Measurements from ENCODE around the gene ABCG1. TPM values are rescaled to one million over a fixed set of nuclear protein-coding genes. Genes with fewer than 3 reads are reported as not detected.

The ABCG1 gene
- total and polyA plus RNA-seq, 2 experiments from 2014 or later: 8.4 to 10.7 TPM

GRCh38 chr21:42260121-42260520 lies 41.2 kb downstream of the ABCG1 start:
- H3K27ac ChIP-seq: no peak overlapping the region
- H3K4me1 ChIP-seq (ENCODE audit: insufficient read depth): peaks cover 33% of the 10 kb centered on the region
- WGBS (ENCODE audit: low lambda C conversion rate, missing lambda C conversion rate): 94% methylated on average over 10 of the region's 10 CpGs
- H3K27me3 ChIP-seq: no peaks in the 10 kb centered on the region
- H3K36me3 ChIP-seq (replicated peaks; ENCODE audit: insufficient read depth, low read depth): no peaks in the 10 kb centered on the region
- H3K4me2 ChIP-seq: no peak overlapping the region
- no peak for DNase-seq (ENCODE audit: low spot score)
- TF ChIP-seq EZH2 (IDR thresholded peaks at IDR 0.05; ENCODE audit: borderline replicate concordance) (no peak), EZH2phosphoT487 (IDR thresholded peaks at IDR 0.05; ENCODE audit: low read depth, severe bottlenecking, unreplicated experiment) (no peak)
- TF ChIP-seq, protein P1, sequence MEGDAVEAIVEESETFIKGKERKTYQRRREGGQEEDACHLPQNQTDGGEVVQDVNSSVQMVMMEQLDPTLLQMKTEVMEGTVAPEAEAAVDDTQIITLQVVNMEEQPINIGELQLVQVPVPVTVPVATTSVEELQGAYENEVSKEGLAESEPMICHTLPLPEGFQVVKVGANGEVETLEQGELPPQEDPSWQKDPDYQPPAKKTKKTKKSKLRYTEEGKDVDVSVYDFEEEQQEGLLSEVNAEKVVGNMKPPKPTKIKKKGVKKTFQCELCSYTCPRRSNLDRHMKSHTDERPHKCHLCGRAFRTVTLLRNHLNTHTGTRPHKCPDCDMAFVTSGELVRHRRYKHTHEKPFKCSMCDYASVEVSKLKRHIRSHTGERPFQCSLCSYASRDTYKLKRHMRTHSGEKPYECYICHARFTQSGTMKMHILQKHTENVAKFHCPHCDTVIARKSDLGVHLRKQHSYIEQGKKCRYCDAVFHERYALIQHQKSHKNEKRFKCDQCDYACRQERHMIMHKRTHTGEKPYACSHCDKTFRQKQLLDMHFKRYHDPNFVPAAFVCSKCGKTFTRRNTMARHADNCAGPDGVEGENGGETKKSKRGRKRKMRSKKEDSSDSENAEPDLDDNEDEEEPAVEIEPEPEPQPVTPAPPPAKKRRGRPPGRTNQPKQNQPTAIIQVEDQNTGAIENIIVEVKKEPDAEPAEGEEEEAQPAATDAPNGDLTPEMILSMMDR (IDR thresholded peaks at IDR 0.05; ENCODE audit: poor library complexity): no peak
- H3K79me2 ChIP-seq: no peaks in the 10 kb centered on the region
- H3K4me3 ChIP-seq: no peak overlapping the region
- H3K9me2 ChIP-seq (replicated peaks; ENCODE audit: insufficient read depth): no peaks in the 10 kb centered on the region
- H2AFZ ChIP-seq: no peak overlapping the region
- no peaks in the 10 kb centered on the region for H3K9me3 ChIP-seq (ENCODE audit: low read depth)
- no peaks in the 10 kb centered on the region for H4K20me1 ChIP-seq (ENCODE audit: insufficient read depth, poor library complexity, severe bottlenecking)

DNA sequence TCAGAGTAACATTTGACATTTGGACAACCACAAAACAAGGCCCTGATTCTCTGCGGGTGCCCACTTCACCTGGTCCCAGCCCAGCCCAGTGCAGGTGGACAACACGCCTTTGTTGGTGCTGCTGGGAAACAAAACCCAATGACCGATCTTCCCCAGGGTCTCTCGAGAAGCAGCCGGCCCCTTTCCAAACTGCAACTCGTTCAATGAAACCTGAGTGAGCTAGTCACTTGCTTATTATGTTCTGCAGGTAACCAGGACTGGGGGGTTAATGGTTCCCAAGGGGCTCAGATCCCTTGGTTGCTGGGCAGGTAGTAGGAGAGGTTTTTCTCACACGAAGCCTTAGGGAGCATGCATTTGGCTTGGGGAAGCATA lies 42.9 kb downstream of the ABCG1 start:
- Histone ChIP-seq H3K79me2 (no peaks in the 10 kb centered on the region), H4K20me1 (ENCODE audit: insufficient read depth, poor library complexity, severe bottlenecking) (no peaks in the 10 kb centered on the region), H3K9me3 (ENCODE audit: low read depth) (no peaks in the 10 kb centered on the region), H3K4me3 (no peak overlapping the region), H3K27ac (peak overlapping the region; percentile 53), H3K27me3 (no peaks in the 10 kb centered on the region), H3K36me3 (replicated peaks; ENCODE audit: insufficient read depth, low read depth) (no peaks in the 10 kb centered on the region), H3K4me2 (peak overlapping the region; percentile 44), H2AFZ (no peak overlapping the region), H3K9me2 (replicated peaks; ENCODE audit: insufficient read depth) (no peaks in the 10 kb centered on the region), H3K4me1 (ENCODE audit: insufficient read depth) (peaks cover 33% of the 10 kb centered on the region)
- TF ChIP-seq EZH2 (IDR thresholded peaks at IDR 0.05; ENCODE audit: borderline replicate concordance) (no peak), EZH2phosphoT487 (IDR thresholded peaks at IDR 0.05; ENCODE audit: low read depth, severe bottlenecking, unreplicated experiment) (no peak)
- TF ChIP-seq, protein P1 (IDR thresholded peaks at IDR 0.05; ENCODE audit: poor library complexity): no peak
- 73% methylated on average over 7 of the region's 7 CpGs for WGBS (ENCODE audit: low lambda C conversion rate, missing lambda C conversion rate)
- DNase-seq (ENCODE audit: low spot score): no peak

- H3K9me2 ChIP-seq (replicated peaks; ENCODE audit: insufficient read depth): no peaks in the 10 kb centered on the region
- H4K20me1 ChIP-seq (ENCODE audit: insufficient read depth, poor library complexity, severe bottlenecking): no peaks in the 10 kb centered on the region
- peak overlapping the region; percentile 53 for H3K27ac ChIP-seq
- TF ChIP-seq EZH2 (IDR thresholded peaks at IDR 0.05; ENCODE audit: borderline replicate concordance) (no peak), EZH2phosphoT487 (IDR thresholded peaks at IDR 0.05; ENCODE audit: low read depth, severe bottlenecking, unreplicated experiment) (no peak)
- TF ChIP-seq, protein P1 (IDR thresholded peaks at IDR 0.05; ENCODE audit: poor library complexity): no peak
- no peaks in the 10 kb centered on the region for H3K9me3 ChIP-seq (ENCODE audit: low read depth)
- no peak overlapping the region for H3K4me3 ChIP-seq
- peak overlapping the region; percentile 21 for H3K4me2 ChIP-seq
- no peaks in the 10 kb centered on the region for H3K36me3 ChIP-seq (replicated peaks; ENCODE audit: insufficient read depth, low read depth)
- H3K79me2 ChIP-seq: no peaks in the 10 kb centered on the region
- peaks cover 33% of the 10 kb centered on the region for H3K4me1 ChIP-seq (ENCODE audit: insufficient read depth)
- DNase-seq (ENCODE audit: low spot score): peak; percentile 46
- WGBS (ENCODE audit: low lambda C conversion rate, missing lambda C conversion rate): 47% methylated on average over 11 of the region's 11 CpGs
- H3K27me3 ChIP-seq: no peaks in the 10 kb centered on the region
- no peak overlapping the region for H2AFZ ChIP-seq
Observed at GRCh38 chr21:42262831-42263231, 43.9 kb downstream of the ABCG1 start.
